WTC11 (cell line): ENCODE data around the gene HOXD8.

Source experiments
- AFF4 ChIP-seq: sonication (generic); formaldehyde crosslinking; IDR thresholded peaks from 2 replicates; pipeline ENCODE4 v1.8.1; 2023; ENCODE audit warnings: mild to moderate bottlenecking, missing genetic modification reagents, borderline replicate concordance
- CREM ChIP-seq: sonication (generic); formaldehyde crosslinking; IDR thresholded peaks from 2 replicates; pipeline ENCODE4 v1.8.1; 2022; ENCODE audit warnings: mild to moderate bottlenecking, missing genetic modification reagents, moderate library complexity
- IRF2 ChIP-seq: sonication (generic); formaldehyde crosslinking; IDR thresholded peaks from 2 replicates; pipeline ENCODE4 v1.8.0; 2022; ENCODE audit warnings: low read depth, missing genetic modification reagents, borderline replicate concordance
- JUN ChIP-seq: sonication (generic); formaldehyde crosslinking; IDR thresholded peaks from 2 replicates; pipeline ENCODE4 v1.8.0; 2023; ENCODE audit warnings: mild to moderate bottlenecking, missing genetic modification reagents
- NR1H2 ChIP-seq: sonication (generic); formaldehyde crosslinking; IDR thresholded peaks from 2 replicates; pipeline ENCODE4 v1.9.0; 2021; ENCODE audit warnings: mild to moderate bottlenecking, moderate library complexity, missing genetic modification reagents
- NR2C2 ChIP-seq: sonication (generic); formaldehyde crosslinking; IDR thresholded peaks from 2 replicates; pipeline ENCODE4 v1.8.0; 2022; ENCODE audit warnings: mild to moderate bottlenecking, missing genetic modification reagents
- SMAD3 ChIP-seq: sonication (generic); formaldehyde crosslinking; IDR thresholded peaks from 2 replicates; pipeline ENCODE4 v1.8.0; 2022; ENCODE audit warnings: missing genetic modification reagents, mild to moderate bottlenecking, borderline replicate concordance
- ZNF512 ChIP-seq: sonication (generic); formaldehyde crosslinking; IDR thresholded peaks from 2 replicates; pipeline ENCODE4 v1.8.1; 2022; ENCODE audit warnings: missing genetic modification reagents, borderline replicate concordance
- TF ChIP-seq, protein P1 (sequence below): fragments of 200-600 bp; IDR thresholded peaks from 2 replicates; pipeline ENCODE4 v1.8.0; 2022; ENCODE audit warnings: antibody characterized with exemption
- TF ChIP-seq, protein P2 (sequence below): sonication (generic); formaldehyde crosslinking; conservative IDR thresholded peaks from 2 replicates; pipeline ENCODE4 v1.8.1; 2023; ENCODE audit warnings: mild to moderate bottlenecking, low read depth, missing genetic modification reagents, moderate library complexity

- no peak for TF ChIP-seq NR1H2
- TF ChIP-seq, protein P1, sequence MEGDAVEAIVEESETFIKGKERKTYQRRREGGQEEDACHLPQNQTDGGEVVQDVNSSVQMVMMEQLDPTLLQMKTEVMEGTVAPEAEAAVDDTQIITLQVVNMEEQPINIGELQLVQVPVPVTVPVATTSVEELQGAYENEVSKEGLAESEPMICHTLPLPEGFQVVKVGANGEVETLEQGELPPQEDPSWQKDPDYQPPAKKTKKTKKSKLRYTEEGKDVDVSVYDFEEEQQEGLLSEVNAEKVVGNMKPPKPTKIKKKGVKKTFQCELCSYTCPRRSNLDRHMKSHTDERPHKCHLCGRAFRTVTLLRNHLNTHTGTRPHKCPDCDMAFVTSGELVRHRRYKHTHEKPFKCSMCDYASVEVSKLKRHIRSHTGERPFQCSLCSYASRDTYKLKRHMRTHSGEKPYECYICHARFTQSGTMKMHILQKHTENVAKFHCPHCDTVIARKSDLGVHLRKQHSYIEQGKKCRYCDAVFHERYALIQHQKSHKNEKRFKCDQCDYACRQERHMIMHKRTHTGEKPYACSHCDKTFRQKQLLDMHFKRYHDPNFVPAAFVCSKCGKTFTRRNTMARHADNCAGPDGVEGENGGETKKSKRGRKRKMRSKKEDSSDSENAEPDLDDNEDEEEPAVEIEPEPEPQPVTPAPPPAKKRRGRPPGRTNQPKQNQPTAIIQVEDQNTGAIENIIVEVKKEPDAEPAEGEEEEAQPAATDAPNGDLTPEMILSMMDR: no peak
- no peak for TF ChIP-seq IRF2
- TF ChIP-seq AFF4 (CRISPR knock-in tag): no peak
- TF ChIP-seq NR2C2 (CRISPR knock-in tag): no peak
- TF ChIP-seq, protein P2, sequence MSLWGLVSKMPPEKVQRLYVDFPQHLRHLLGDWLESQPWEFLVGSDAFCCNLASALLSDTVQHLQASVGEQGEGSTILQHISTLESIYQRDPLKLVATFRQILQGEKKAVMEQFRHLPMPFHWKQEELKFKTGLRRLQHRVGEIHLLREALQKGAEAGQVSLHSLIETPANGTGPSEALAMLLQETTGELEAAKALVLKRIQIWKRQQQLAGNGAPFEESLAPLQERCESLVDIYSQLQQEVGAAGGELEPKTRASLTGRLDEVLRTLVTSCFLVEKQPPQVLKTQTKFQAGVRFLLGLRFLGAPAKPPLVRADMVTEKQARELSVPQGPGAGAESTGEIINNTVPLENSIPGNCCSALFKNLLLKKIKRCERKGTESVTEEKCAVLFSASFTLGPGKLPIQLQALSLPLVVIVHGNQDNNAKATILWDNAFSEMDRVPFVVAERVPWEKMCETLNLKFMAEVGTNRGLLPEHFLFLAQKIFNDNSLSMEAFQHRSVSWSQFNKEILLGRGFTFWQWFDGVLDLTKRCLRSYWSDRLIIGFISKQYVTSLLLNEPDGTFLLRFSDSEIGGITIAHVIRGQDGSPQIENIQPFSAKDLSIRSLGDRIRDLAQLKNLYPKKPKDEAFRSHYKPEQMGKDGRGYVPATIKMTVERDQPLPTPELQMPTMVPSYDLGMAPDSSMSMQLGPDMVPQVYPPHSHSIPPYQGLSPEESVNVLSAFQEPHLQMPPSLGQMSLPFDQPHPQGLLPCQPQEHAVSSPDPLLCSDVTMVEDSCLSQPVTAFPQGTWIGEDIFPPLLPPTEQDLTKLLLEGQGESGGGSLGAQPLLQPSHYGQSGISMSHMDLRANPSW (CRISPR knock-in tag): no peak
- TF ChIP-seq JUN: no peak
- TF ChIP-seq ZNF512 (CRISPR knock-in tag): no peak
- TF ChIP-seq CREM (CRISPR knock-in tag): no peak
- TF ChIP-seq SMAD3 (CRISPR knock-in tag): no peak
Measured at GRCh38 chr2:176163672-176164056, 34.2 kb downstream of the HOXD8 start.
